ENCODE data around the gene BTBD17. TPM values are rescaled to one million over a fixed set of nuclear protein-coding genes. Genes with fewer than 3 reads are reported as not detected.

Gene BTBD17
- total RNA-seq, 1 donor from 2014 or later = not detected

GRCh38 chr17:74351552-74352210 lies 10.0 kb downstream of the BTBD17 start:
- intact Hi-C loops (cut with DNase I) = no loop called here
- no peak for ATAC-seq
- no peak overlapping the region for H3K4me3 ChIP-seq
- H3K27ac ChIP-seq = no peak overlapping the region
- TF ChIP-seq, protein P1, sequence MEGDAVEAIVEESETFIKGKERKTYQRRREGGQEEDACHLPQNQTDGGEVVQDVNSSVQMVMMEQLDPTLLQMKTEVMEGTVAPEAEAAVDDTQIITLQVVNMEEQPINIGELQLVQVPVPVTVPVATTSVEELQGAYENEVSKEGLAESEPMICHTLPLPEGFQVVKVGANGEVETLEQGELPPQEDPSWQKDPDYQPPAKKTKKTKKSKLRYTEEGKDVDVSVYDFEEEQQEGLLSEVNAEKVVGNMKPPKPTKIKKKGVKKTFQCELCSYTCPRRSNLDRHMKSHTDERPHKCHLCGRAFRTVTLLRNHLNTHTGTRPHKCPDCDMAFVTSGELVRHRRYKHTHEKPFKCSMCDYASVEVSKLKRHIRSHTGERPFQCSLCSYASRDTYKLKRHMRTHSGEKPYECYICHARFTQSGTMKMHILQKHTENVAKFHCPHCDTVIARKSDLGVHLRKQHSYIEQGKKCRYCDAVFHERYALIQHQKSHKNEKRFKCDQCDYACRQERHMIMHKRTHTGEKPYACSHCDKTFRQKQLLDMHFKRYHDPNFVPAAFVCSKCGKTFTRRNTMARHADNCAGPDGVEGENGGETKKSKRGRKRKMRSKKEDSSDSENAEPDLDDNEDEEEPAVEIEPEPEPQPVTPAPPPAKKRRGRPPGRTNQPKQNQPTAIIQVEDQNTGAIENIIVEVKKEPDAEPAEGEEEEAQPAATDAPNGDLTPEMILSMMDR (IDR thresholded peaks at IDR 0.05) = no peak
- DNase-seq = no peak
- H3K27me3 ChIP-seq (ENCODE audit: low read depth) = peaks cover 75% of the 10 kb centered on the region
- H3K9me3 ChIP-seq = no peaks in the 10 kb centered on the region
- no peaks in the 10 kb centered on the region for H3K36me3 ChIP-seq
- no peaks in the 10 kb centered on the region for H3K4me1 ChIP-seq

DNA sequence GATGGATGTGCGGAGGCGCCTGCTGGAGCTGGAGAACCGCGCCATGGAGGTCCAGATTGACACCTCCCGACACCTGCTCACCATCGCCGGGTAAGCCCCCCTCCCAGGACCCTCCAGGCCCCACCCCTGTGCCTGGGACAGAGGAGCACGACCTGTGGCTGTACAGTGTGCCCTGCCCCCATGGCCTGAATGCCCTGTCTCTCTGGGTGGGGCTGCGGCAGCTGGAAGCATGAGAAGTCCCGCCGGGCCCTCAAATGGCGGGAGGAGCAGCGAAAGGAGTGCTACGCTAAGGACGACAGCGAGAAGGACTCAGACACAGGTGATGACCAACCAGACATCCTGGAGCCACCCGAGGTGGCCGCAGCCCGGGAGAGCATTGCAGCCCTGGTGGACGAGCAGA lies 11.2 kb downstream of the BTBD17 start:
- TF ChIP-seq, protein P1 (IDR thresholded peaks at IDR 0.05) = no peak
- H3K4me3 ChIP-seq = no peak overlapping the region
- H3K27ac ChIP-seq = no peak overlapping the region
- H3K27me3 ChIP-seq (ENCODE audit: low read depth) = peaks cover 68% of the 10 kb centered on the region
- H3K9me3 ChIP-seq = no peaks in the 10 kb centered on the region
- DNase-seq (no peak), ATAC-seq (no peak)
- H3K4me1 ChIP-seq = no peaks in the 10 kb centered on the region
- intact Hi-C loops (cut with DNase I) = no loop called here
- no peaks in the 10 kb centered on the region for H3K36me3 ChIP-seq

GRCh38 chr17:74349120-74349519 lies 12.5 kb downstream of the BTBD17 start:
- Histone ChIP-seq H3K27ac (no peak overlapping the region), H3K4me3 (no peak overlapping the region), H3K27me3 (ENCODE audit: low read depth) (peaks cover 61% of the 10 kb centered on the region), H3K4me1 (no peaks in the 10 kb centered on the region), H3K36me3 (no peaks in the 10 kb centered on the region), H3K9me3 (no peaks in the 10 kb centered on the region)
- TF ChIP-seq, protein P1 (IDR thresholded peaks at IDR 0.05) = no peak
- DNase-seq = no peak
- intact Hi-C loops (cut with DNase I) = no loop called here
- no peak for ATAC-seq

DNA sequence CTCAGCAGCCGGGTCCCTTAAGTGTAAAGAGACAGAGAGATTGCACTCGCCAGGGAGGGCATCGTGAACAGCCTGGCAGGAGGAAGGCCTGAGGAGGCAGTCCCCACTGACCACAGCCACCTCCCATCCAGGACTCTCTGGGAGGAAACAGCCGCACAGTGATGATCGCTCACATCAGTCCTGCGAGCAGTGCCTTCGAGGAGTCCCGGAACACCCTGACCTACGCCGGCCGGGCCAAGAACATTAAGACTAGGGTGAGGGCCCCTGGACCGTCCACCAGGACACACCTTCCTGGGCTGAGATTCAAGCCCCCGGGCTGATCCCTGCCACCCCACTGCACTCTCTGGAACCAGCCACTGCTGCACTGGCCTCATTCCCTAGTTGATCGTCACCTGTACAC lies 14.0 kb downstream of the BTBD17 start:
- H3K27me3 ChIP-seq (ENCODE audit: low read depth) = peaks cover 46% of the 10 kb centered on the region

DNA sequence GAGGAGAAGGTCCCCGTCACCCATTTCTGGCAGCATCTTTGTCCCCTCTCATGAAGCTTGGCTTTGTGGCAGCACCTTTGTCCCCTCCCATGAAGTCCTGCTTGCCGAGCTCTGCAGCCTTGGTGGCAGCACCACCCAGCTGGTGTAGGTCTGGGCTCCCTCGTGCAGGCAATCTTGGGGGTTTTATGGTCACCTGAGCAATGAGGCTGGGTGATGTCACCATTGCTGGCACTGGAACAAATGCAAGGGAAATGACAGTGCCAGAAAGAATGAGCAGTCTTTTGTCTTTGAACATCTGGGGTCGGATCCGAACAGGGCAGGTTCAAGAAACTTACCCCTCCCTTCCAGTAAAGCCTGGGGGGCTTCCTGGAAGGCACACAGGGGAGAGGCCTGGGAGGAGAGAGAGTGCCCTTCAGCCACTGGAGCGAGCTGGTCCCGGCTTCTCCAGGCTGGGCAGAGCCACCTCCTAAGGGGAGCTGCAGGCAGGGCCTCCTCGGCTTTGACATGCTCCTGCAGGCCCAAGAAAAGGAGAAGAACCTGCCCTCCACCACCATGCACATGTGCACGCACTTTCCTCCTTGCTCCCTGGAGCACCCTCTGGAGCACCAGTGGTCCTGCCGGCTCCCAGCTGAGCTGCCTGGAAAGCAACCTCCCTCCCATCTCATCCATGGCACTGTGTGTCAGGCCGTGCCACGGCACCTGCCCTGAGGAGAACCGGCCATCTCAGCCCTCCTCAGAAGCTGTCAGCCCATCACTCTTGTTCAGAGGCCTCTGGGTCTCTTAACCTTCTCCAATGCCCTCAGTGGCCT lies 16.0 kb downstream of the BTBD17 start:
- Histone ChIP-seq H3K36me3 (no peaks in the 10 kb centered on the region), H3K9me3 (no peaks in the 10 kb centered on the region), H3K4me1 (no peaks in the 10 kb centered on the region), H3K4me3 (no peak overlapping the region), H3K27me3 (ENCODE audit: low read depth) (peaks cover 42% of the 10 kb centered on the region), H3K27ac (no peak overlapping the region)
- ATAC-seq (no peak), DNase-seq (no peak)
- TF ChIP-seq, protein P1 (IDR thresholded peaks at IDR 0.05) = no peak
- intact Hi-C loops (cut with DNase I) = no loop called here

More for the DNA sequence above, 14.0 kb downstream of the BTBD17 start:
- Histone ChIP-seq H3K4me1 (no peaks in the 10 kb centered on the region), H3K27ac (no peak overlapping the region), H3K4me3 (no peak overlapping the region), H3K36me3 (no peaks in the 10 kb centered on the region), H3K9me3 (no peaks in the 10 kb centered on the region)
- intact Hi-C loops (cut with DNase I) = no loop called here
- no peak for ATAC-seq
- DNase-seq = no peak
- TF ChIP-seq, protein P1 (IDR thresholded peaks at IDR 0.05) = no peak
